HG02840 (cell line): ENCODE data around the gene JADE2.

ENCODE experiments used
- ATAC-seq: cut with Tn5 transposase; IDR thresholded peaks from one replicate; pipeline ENCODE4 v1.9.1; 2021; ENCODE audit warnings: mild to moderate bottlenecking, moderate library complexity, moderate number of reproducible peaks; ENCODE audit not compliant: unreplicated experiment, low FRiP score

Gene JADE2

GRCh38 chr5:134527156-134527960 is 1.9 kb downstream of the JADE2 start:
- ATAC-seq: peak; percentile 29

GRCh38 chr5:134527961-134528424 is 2.5 kb downstream of the JADE2 start:
- no peak for ATAC-seq

DNA sequence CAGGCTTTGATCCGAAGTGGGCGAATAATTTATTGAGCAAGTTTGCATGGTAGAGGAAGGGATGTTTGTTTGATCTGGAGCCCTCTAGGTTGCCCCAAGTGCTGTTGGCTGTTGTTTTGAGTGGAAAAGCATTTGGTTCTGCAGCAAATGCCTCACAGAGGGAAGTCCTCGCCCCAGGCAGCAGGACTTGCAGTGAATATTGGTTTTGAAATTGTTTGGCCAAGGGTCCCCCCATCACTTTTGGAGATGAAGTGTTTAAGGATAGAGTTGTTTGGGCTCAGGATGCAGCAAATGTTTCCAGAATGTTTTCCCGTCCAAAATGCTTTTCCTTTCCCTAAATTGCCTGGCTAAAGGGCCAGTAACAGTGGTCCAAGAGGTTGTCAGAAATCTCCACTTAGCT is 3.1 kb downstream of the JADE2 start:
- ATAC-seq: no peak

DNA sequence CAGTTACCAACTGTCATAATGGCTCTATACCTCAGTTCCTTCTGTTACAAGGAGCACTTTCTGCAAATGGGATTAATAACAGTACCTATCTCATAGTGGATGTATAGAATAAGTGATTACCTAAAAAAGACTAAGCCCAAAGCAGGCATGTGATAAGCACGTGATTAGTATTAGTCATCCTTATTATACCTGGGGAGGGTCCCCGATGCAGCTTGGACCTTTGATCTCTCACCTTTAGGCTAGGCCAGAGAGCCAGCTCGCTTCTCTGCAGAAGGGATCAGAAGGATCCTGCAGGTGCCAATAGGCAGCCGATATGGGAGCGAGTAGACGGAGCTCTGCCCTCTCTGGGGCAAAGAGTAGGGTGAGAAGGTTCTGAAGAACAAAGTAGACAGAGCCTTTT is 4.0 kb downstream of the JADE2 start:
- ATAC-seq: no peak

DNA sequence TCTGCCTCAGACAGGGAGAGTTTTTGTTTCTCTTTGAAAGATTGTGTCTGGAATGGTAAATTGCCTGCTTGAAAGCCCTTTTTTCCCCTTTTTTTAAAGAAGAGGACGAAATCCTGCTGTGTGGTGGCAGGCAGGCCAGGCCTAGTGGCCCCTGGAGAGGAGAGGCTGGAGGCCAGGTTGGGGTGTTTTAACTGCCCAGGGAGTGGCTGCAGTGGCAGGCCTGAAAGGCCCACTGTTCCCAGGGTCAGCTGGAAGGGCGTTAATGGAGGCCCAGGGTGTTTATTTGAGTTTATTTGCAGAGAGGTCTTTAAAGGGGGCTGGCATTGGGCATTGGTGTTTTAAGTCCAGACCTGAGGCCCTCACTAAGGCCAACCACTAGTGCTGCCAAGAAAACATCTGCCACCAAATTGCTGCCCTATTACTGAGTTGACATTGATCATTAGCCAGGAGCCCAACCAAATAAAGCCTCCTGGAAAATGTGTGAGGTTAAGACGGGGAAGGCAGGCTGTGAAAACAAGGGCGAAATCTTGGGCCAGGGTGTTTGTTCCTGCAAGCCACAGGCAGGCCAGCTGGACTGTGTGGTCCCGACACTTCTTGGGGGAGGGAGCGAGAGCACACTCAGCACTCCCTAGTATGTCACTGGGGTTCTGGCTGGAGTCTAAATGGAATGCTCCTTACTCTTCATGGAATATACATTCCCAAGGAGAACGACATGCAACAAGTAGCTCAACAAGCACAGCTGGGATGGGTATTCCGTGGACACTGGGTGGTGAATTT is 5.0 kb downstream of the JADE2 start:
- no peak for ATAC-seq

GRCh38 chr5:134533115-134533815 is 7.8 kb downstream of the JADE2 start:
- no peak for ATAC-seq

DNA sequence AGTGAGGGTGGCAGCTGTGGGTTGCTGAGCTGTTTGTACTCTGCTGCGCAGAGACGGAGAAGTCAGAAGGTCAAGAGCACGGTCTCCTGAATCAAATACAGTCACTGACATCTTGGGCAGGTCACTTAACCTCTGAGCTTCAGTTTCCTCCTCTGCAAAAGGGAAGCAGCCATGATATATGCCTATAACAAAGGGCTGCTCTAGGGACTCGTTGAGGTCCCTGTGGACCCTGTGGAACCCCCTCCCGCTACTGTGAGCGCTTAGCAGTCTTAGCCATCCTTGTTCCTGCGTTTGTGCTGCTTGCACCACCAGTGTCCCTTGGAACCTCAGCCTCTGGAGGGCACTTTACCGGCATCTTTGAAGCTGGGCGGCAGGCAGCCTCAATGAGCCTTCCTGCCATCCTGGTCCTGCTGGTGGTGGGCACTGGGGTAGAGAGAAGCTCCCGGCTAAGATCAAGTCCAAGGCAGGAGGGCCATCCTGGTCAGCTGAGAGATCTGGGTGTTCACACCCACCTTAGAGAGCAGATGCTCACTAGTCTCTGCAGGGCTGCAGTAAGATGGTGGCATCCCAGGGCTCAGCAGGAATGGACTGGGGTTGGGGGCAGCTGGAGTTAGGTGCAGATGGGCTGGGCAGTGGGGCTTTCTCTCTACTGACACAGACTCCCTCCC is 8.7 kb downstream of the JADE2 start:
- no peak for ATAC-seq

DNA sequence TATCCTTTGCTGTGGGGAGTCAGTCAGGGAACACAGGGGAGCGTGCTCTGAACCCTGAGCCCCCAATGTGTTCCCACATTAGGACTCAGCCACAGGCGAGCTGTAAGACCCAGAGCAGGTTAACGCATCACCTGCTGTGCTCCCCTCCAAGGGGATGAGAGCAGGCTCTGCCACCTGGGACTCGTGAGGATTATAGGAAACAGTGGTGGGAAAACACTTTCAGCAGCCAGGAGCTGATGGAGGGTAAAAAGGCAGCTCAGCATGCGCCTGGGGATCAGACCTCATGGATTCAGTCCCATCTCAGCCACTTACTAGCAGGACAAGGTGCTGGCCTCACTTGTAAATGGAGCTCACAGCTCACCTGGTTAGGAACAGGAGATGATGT is 9.2 kb downstream of the JADE2 start:
- no peak for ATAC-seq

GRCh38 chr5:134536876-134537275 is 11.4 kb downstream of the JADE2 start:
- no peak for ATAC-seq

DNA sequence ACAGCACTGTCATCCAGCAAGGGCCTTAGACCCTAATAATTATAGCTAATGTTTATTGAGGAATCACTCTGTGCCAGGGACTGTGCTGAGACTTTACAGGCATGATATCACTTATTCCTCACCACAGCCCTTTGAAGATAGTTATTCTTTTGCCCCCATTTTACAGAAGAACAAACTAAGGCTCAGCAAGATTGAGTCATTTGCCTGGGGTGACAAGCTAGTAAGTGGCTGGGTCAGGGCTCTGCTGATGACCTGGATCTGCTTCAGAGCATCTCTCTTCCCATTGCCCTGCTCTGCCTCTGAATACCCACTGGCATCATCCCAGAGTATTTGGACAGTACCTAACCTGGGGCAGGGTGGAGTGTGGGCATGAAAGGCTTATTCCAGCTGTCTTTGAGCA is 11.8 kb downstream of the JADE2 start:
- no peak for ATAC-seq

- no peak for ATAC-seq
These were observed 12.8 kb downstream of the JADE2 start for GRCh38 chr5:134538296-134538695.

DNA sequence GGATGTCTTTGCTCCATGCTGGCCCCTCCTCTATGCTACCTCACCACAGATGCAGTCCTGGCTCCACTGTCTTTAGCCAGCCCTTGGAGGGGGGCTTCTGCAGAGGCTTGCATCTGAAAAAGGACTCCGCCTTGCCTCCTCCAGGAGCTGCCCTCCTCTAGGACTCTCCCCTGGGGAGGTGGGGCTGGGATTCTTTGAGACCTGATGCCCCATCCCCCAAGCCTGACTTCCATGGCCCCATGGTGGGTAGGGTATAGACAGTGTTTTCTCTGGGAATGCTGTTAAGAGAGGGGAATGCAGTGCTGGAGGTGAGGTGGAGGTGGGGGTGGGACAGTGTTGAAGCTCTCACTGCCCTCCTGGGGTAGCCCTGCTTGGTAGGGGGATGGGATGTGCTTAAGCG is 14.3 kb downstream of the JADE2 start:
- no peak for ATAC-seq

DNA sequence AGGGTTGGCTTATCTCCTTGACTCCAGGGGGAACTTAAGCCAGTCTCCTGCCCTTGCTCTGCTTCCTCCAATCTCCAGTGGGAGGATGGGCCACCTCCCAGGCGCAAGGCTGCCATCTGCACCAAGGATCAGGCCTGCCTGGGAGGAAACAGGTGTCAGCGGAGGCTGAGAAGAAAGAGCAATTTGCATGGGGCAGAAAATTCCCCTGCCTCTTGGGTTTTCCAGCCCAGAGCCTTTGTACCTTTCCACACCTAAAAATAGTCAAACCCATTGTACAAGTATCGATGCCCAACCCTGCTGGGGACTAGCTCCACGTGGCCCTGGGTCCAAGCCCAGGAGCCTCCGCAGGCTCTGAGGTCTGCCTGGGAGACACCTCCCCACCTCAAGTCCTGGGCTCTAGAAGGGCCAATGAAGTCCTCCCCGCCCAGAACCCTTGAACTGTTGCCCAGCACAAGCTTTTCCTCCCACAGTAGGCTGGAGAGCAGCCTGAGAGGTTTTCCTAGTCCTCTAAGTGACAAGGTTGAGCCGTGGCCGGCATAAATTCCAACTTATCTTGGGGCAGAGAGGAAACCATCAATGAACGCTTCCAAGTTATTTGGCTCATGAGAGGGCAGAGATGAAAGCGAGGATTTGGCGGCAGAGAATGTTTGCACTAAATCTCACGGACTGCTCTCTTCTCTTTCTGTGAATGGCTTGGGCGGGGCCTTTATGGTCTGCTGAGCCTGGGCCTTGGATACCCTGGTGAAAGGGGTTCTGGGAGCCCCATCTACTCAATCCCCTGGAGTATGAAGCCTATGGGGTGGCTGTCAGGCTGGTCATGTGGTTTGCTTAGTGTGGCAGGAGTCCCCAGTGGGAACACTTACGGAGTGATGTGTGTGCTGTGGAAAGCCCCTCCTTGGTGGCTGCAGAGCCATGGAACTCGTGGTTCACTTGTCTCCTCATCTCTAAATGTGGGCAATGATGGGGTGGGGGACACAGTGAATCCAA is 15.6 kb downstream of the JADE2 start:
- no peak for ATAC-seq

GRCh38 chr5:134541736-134542376 is 16.4 kb downstream of the JADE2 start:
- ATAC-seq: no peak

DNA sequence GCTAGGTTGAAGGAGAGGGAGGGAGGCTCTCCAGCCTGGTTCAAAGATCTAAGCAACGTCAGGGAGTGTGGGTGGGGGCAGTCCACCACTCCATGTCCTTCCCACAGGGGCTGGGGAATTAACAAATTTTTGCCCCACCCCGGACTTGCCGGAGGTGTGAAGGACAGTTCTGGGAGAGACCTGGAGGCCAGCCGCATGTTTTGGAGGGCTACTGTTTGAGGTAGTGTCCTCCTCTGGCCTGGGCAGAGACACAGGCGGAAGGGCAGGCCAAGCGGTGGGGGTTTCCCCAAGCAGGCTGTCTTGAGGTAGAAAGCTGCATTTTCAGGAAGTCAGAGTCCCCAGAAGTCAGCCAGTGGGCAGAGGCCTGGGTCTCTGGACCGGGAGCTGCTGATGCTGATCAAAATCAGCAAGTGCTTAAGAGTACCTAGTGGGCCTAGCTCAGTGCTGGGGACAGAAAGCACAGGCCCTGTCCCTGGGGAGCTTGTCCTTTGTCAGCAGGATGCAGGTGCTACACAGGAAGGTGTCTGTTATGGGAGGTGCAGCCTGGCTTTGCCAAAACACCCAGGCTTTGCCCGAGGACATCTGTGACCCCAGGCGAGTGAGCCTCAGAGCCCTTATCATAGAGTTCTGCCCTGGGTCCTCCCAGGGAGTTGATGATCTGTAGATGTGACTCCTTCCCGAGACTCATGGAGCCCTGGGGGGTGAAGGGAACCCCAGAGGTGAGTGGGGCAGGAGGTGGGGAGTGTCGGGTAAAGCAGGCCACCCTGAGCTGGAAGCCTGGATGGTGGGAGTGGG is 18.5 kb downstream of the JADE2 start:
- ATAC-seq: no peak

- ATAC-seq: no peak
These were observed 19.8 kb downstream of the JADE2 start for GRCh38 chr5:134545070-134545868.

GRCh38 chr5:134547066-134547465 is 21.6 kb downstream of the JADE2 start:
- ATAC-seq: no peak
